Measurements from ENCODE around the gene TMEM125. TPM values are rescaled to one million over a fixed set of nuclear protein-coding genes. Genes with fewer than 3 reads are reported as not detected.

Gene TMEM125
- polyA plus RNA-seq (ENCODE audit: insufficient read length in 12 of 12) = 1 to 10 TPM in 1 of 12 donors, under 1 TPM in 3, not detected in 8; 0.08 to 1.1 (median 0.64) TPM
- long read RNA-seq, donor 1, partial matches to known transcripts = 13 of 13 reads
- long read RNA-seq, donor 1, other reads (novel, unspliced or antisense) = 0 of 13 reads
- long read RNA-seq, donor 2 = 0 reads
- long read RNA-seq, donor 3 = 0 reads
- long read RNA-seq, donor 4 = 0 reads
- long read RNA-seq, donor 5 = 0 reads
- long read RNA-seq, donor 6 = 0 reads
- long read RNA-seq, donor 7 = 0 reads
- long read RNA-seq, donor 8 = 0 reads
- long read RNA-seq, donor 9 = 0 reads
- long read RNA-seq, donor 10 = 0 reads
- long read RNA-seq, donor 11 = 0 reads

DNA sequence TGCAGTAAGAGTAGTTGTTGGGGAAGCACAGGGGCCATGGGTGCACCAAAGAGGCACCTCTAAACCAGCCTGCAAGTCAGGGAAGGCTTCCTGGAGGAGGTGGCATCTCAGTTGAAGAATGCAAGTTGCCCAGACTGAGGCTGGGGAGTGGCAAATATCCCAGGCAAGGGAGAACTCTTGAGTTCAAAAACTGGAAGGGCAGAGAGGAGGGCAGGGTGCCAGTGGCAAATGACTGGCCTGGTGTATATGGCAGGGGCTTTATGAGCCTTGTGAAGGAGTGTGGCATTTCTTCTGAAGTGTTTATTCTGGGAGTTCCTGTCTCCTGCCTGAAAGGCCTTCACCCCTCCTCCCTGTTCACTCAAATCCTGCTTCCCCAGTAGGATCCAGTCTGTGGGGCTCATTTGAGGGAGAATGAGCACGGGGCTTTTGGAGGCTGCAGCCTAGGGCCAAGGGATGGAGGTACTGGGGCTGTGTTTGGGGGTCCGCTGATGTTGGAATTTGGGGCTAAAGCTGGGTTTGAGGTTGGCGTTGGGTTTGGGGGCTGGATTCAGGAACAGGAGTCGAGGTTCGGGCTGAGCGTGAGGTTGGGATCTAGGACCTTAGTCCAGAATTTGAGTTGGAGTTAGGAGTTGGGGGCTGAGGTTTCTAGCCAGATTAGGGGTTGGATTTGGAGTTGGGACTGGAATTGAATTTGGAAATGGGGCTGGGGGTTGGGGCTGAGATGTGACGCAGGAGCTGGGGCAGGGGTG, at the start of gene TMEM125:
Gene TMEM125, plus strand, starts transcription at position 357 of the 749 bp plus-strand sequence. CDS start 2,740 bp downstream, outside the sequence.
- no peak for DNase-seq

DNA sequence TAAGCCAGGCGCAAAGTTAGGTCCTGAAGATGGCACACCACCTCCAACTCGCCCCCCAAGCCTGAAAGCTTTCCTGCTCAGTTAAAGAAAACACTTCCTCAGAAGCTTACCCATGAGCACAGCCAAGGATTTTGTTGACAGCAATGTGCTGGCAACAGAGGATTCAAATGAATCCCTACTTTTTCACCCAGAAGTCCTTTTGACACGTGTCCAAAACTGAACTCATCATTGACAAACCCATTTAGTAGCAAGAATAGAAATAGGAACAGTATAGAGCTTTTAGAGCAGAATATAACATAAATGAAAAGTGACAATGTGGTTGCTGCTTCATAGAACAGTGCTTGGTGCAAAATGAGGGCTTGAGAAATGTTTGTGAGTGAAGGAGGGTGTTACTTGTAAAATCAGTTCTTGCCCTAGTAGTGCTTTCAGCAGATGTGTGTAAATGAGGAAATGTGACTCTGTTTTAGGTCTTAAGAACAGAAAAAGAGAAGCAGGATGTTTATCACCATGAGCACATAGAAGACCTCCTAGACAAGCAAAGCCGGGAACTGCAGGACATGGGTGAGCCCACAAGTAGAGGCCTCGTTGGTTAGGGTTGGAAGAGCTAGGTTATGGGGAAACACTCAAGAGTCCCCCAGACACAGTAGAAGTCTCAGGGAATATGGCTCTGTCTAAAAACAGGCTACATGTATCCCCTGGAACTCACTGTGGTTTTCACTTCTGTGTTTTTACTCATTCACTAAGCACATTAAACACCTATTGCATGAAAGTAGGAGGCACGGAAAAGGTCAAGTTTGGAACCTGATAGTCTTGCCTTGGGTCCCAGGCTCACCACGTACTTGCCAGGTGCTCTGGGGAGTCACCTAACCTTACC, 48.6 kb upstream of the TMEM125 start:
- no peak for DNase-seq

DNA sequence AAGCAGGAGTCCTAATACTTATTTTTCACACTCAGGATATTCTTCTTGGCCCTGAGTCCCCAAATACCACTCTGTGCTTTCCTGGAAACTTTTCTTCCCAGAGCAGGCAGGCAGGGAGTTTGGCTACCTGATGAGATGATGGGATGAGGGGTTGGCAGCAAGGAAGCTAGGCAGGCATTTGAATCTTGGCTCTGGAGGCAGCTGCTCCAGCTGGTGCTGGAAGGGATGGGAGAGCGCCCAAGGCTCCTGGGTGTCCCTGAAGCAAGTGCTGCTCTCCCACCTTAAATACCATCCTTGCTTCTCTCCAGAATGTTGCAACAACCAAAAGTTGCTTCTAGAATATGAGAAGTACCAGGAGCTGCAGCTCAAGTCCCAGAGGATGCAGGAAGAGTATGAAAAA, 48.0 kb upstream of the TMEM125 start:
- DNase-seq = no peak

DNA sequence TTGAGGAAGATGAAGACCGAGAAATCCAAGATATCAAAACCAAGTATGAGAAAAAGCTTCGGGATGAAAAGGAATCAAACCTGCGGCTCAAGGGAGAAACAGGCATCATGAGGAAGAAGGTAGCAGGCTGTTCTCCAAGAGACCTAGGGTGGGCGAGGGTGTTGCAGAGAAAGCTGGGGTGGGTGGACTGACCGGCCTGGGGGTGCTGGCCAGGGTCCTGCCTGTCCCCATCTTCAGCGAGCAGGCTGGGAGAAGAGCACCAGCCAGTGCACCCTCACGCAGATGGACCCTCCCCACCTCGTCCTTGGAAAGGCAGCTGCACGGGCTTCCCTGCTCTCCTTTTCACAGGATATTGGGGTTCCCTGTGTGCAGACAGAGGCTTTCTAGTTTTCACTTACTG, 46.9 kb upstream of the TMEM125 start:
- no peak for DNase-seq

DNA sequence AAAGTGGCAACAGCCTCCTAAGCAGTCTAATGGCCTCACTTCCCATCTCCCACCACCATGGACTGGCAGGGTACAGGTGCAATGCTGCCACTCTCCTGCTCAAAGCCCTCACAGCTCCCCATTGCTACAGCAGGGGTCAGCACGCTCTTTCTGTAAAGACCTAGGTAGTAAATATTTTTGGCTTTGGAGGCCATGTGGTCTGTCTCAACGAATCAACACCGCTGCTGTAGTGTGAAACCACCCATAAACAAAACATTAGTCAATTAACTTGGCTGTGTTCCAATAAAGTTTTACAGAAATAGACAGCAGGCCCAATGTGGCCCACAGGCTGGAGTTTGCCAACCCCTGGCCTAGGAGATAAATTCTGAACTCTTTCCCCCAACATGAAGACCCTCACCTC, 44.6 kb upstream of the TMEM125 start:
- DNase-seq = no peak

DNA sequence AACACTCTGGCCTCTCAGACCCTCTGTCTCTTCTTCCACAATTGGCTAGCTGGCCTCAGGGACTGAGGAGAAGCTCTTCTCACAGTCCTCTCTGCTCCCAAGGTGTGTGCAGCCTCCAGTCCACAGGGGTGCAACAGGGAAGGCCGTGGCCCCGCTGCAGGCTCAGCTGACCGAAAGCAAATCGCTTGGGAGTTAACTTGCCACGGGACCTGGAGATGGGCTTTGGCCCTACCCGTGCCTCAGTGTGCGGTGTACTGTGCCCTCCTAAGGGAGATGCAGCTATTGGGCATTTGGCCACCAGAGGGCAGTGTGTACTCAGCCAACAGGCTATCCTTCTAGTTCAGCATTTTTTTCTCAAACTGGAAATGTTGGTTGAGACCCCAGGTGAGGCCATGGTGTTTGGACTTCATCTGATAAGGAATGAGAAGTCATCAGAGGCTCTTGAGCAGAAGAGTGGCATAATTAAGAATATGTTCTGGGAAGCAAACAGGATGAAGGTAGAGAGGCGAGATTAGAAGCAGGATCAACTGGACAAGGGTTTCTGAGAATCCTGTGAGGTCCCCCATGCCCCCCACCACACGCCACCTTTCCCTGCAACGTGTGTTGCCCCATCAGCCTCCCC, 42.5 kb upstream of the TMEM125 start:
- peak; percentile 79 for DNase-seq

DNA sequence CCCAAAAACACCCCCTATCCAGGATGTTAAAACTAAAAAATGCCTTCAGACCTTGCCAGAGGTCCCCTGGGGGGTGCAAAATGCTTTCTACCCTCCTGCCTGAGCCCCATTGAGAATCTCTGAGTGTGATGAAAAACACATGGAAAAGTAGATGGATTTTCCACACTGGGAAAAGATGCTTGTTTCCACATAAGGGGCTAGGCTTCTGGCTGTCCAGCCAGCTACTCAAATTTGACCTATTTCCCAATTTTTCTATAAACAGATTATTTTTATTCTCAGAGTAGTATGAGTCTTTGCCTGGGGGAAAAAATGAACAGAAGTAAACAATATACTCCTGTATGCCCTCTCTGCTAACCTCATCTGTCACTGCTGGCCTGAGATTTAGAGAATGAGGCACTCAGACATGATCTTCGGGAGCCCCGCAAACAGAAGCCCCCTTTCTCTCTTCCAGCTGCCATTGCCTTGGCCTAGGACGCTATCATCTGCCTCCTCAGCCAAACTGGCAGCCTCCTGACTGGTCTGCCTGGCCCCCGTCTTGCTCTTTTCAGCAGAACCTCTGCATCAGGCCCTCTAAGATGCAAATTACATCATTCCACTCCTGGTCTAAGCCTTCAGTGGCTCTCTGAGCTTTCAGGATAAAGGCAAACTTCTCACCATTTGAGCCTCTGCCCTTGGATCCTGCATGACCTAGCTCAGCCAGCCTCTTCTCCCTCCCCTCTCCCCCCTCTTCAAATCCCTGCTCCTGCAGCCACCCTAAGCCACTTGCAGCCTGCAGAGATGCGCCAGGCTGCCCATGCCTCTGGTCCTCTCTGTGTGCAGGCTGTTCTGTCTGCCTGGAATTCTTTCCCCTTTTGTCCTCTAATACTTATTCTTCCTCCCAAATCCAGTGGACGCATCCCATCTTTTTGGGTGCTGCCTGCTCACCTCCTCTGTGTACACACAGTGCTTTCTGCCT, 39.7 kb upstream of the TMEM125 start:
- DNase-seq = peak; percentile 57

DNA sequence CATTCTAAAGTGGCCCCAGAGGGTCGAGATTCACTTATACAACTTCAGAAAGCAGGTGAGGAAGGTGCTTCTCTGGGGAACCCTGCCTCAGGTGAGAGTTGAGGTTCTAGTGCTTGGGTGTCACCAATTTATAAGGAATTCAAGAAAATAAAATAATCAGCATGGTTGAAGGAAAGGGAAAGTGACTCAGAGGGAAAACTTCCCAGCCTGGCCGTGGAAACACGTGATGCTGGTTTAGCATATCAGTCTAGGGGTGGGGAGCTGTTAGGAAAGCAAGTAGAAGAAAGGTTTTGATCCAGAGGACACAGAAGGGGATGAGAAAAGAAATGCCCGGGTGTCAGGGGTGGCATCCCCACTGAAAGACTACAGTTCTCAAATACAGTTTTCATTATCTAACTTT, 37.7 kb upstream of the TMEM125 start:
- no peak for DNase-seq

DNA sequence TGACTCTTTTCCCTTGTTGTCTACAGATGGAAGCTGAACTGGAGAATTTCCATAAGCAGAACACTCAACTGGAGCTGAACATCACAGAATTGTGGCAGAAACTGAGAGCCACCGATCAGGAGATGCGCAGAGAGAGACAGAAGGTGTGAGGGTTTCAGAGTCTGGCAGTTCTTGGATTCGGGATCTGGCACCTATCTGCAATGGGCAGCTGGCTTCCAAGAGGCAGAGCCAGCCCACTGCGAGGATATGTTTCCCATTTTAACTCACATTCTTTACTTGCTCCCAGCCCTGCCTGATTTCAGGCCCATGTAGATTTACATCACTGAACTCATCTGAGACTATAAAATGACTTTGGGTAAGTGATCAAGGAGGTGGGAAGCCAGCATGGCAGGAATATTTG, 37.3 kb upstream of the TMEM125 start:
- DNase-seq = no peak

DNA sequence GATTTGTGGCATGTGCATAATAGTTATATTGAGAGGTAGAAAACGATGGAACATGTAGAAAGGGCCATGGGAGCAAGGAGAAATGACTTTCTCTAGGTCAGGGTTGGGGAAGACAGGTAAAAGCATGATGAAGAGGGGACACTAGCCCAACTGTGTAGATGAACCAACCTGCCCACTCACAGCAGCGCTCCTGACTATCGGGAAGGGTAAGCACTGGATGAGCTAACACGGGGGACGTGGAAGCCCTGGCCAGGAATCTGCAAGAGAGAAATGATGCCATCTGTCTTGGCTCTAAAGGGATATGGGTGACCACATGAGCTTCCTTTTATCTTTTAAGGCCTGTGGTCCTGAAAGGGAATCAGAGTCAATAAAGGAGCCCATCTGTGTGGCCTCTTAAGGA, 36.2 kb upstream of the TMEM125 start:
- no peak for DNase-seq

DNA sequence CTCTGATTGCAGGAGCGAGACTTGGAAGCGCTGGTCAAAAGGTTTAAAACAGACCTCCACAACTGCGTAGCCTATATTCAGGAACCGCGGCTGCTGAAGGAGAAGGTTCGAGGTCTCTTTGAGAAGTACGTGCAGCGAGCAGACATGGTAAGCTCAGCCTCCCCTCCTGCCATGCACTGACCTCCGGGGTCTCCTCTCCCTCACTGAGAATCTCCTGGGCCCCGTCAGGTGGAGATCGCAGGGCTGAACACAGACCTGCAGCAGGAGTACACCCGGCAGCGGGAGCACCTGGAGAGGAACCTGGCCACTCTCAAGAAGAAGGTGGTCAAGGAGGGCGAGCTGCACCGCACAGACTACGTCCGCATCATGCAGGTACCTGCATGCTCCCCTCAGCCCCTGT, 35.5 kb upstream of the TMEM125 start:
- DNase-seq = no peak

DNA sequence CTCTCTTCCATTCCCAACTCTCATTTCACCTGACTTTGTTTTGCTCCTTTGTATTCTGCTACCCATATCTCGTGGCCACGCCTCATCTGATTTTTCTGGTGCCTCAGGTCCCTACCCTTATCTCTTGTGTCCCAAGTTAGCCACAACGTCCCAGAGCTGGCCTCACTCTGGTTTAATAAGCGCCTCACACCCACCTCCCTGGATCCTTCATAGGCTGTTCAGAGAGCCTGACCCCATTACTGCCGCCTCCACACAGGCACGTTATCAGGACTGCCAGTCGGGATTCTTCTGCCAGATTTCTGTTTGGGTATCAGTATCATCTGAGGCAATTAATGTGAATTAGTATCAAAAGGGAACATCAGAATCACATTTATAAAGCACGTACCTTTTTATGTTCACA, 34.7 kb upstream of the TMEM125 start:
- DNase-seq = no peak

DNA sequence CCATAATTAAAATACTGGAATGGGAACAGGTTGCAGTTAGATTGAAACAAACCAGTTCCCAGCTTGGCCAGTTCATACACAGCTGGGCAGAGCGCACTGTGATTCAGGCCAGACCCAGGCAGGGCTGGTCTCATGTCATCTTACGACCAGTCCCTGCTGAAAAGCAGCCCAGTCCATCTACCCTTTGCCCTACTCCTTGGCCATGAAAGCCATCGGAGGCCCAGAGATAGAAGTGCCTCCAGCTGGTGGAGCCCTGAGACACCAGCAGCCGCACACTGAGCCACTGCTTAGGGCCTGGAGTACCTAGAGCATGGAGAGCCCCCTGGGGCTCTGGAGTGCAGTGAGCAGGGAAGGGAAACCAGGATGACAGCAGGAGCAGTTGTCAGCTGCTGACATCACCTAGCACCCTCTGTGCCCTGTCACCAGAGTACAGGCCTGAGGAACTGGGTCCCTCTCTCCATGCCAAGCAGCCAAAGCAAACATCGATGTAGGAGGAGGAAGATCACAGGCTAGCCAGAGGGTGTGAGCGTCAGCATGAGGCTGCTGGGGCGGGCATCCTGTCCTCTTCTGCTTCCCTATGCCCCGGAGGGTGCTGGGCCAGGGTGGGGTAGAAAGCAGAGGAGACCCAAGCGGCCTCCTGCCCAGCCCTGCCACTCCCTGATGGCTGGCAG, 34.2 kb upstream of the TMEM125 start:
- DNase-seq = no peak

DNA sequence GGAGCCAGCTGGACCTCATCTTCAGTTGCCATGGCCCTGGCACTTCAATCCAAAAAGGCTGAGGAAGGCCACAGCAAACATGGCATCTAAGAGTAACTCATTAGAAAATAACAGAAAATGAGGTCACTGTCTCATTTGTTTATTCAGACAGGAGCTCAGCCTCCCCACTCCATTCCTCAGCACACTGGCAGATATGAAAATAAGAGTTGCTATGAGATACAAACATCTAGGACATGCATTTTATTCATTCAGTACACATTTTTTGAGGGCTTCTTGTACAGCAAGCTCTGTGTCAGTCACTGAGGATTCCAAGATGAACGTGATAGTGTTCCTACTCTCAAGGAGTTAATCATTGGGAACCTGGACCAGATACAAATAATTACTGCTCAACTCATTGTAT, 32.7 kb upstream of the TMEM125 start:
- no peak for DNase-seq

DNA sequence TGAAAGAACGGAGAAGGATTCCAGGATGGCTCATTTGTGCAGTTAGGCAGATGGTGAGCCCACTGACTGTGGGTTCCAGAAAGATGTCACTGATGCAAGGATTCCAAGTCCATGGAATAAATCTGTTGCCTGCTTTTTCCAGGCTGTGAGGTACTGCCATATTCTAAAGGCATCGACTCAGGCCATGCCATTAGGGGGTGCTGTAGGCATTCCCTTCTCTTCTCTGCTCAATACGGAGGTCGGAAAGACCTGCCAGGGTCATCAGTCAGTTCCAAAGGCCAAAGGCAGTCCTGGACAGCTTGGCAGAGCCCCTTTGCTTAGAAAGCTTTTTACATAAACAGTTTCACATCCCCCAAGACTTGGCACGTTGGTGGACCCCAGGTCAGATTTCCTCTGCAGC, 31.7 kb upstream of the TMEM125 start:
- DNase-seq = peak; percentile 35

DNA sequence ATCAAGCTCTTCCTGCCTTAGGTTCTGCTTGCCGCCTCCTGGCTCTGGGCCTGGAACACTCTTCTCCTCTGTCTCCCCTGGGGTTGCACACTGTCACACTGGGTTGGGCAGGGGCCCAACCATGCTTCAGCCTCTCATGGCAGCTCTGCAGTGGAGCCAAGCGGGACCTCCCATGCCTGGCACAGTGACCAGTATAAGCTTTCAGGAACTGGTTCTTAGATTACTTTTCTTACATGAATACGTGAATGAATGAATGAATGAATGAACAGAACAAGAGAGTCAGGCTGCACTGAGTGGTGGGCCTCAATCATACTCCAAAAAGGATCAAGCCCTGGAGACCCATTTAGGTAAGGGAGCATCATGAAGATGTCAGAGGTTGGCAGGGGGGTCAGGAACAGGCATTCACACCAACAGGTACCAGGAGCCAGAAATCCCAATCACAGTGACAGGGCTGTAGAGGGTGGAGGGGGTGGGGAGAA, 30.8 kb upstream of the TMEM125 start:
- no peak for DNase-seq

DNA sequence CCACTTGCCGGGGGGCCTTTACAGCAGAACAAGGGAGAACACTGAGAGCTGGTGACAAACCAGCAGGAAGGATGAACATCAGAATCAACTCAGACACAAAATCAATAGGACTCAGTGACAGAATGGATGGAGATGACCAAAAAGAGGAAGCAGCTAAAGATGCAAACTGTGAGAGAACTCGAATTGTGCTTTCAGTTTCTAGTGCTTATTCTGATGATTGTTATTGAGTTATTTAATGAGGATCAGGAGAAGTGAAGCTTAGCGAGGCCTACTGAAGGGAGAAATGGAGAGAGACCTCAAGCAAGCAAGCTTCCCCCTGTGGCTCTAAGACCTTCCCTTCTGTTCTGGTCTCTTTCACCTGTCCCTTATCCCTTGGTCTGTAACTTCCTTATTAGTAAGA, 30.3 kb upstream of the TMEM125 start:
- no peak for DNase-seq

DNA sequence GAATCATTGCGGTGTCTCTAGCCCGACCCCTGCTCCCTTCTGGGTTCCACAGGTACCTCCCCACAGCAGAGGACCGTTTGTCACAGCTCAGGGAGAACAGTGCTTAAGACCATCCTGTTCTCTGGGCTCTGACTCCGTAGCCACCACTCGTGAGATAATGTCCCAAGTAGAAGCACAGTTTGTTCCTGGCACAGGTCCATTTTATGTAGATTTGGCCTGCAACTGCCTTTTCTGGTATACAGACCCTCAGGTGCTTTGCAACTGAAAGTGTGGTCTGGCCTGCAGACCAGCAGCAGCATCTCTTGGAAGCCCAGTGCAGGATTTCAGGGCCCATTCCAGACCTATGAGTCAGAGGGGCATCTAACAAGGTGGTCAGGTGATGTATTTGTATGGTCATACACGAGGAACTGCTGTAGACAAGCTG, 28.4 kb upstream of the TMEM125 start:
- no peak for DNase-seq

DNA sequence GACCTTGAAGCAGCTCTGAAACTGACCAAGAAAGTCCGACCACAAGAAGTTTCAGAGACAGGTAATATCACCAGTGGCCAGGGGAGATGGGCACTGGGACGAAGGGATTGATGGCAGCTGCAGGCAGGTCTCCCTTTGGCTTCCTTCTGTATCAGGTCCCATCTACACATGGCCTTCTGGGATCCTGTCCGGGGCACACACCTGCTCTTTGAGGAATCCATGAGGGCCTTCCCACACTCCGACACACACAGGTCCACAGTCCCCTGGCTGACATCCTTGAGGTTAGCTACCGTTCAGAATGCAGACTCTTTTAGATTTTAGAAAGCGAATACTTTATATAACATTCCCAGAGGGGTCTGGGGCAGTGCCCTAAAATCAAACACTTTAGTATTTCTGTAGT, 26.5 kb upstream of the TMEM125 start:
- DNase-seq = no peak

Data from muscle of arm (tissue), 14 donors.